Loucy (cell line): ENCODE measurements around the gene SEC14L3.

Experiments used
- EZH2phosphoT487 ChIP-seq: fragments of 200-600 bp; IDR thresholded peaks from 2 replicates; pipeline ENCODE4 v1.6.1; 2018; ENCODE audit warnings: antibody characterized with exemption, mild to moderate bottlenecking, moderate library complexity, borderline replicate concordance
- TF ChIP-seq, protein P1 (sequence below): fragments of 200-600 bp; sonication (generic); conservative IDR thresholded peaks from 2 replicates; pipeline ENCODE4 v1.5.1; 2014; ENCODE audit warnings: mild to moderate bottlenecking, antibody characterized with exemption, low read length

DNA sequence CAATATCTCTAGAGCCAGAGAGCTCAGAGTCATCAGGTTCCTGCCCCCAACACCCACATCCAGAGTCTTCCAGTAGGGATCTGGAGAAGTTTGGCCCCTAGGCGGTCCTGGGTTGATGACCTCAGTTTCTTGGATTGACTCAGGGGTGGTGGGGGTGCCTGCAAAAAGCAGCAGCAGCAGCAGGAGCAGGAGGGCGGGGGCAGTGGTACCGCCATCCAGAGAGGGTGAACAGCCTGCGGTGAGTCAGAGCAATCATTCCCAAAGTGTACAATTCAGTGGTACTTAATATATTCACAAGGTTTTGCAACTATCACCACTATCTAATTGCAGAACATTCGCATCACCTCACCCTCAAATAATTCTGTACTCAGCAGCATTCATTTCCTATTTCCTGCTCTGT is 9.9 kb upstream of the SEC14L3 start:
- TF ChIP-seq, protein P1, sequence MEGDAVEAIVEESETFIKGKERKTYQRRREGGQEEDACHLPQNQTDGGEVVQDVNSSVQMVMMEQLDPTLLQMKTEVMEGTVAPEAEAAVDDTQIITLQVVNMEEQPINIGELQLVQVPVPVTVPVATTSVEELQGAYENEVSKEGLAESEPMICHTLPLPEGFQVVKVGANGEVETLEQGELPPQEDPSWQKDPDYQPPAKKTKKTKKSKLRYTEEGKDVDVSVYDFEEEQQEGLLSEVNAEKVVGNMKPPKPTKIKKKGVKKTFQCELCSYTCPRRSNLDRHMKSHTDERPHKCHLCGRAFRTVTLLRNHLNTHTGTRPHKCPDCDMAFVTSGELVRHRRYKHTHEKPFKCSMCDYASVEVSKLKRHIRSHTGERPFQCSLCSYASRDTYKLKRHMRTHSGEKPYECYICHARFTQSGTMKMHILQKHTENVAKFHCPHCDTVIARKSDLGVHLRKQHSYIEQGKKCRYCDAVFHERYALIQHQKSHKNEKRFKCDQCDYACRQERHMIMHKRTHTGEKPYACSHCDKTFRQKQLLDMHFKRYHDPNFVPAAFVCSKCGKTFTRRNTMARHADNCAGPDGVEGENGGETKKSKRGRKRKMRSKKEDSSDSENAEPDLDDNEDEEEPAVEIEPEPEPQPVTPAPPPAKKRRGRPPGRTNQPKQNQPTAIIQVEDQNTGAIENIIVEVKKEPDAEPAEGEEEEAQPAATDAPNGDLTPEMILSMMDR: no peak
- TF ChIP-seq EZH2phosphoT487: no peak
